GM21381 (cell line): ENCODE data around the gene SLC39A11.
A peak's percentile ranks its signal among the peaks of the same experiment; 100 is the strongest.
"Not testable (repeated sequence)": the region's sequence is repeated elsewhere in the genome, so short reads cannot be mapped to it uniquely, and the experiment has no call there.

Experiments
- ATAC-seq: cut with Tn5 transposase; IDR thresholded peaks from one replicate; pipeline ENCODE4 v1.9.1; 2021; ENCODE audit warnings: mild to moderate bottlenecking, moderate library complexity; ENCODE audit not compliant: unreplicated experiment

SLC39A11 gene

GRCh38 chr17:72726936-72727335 is 365.6 kb downstream of the SLC39A11 start:
- ATAC-seq: peak; percentile 93

DNA sequence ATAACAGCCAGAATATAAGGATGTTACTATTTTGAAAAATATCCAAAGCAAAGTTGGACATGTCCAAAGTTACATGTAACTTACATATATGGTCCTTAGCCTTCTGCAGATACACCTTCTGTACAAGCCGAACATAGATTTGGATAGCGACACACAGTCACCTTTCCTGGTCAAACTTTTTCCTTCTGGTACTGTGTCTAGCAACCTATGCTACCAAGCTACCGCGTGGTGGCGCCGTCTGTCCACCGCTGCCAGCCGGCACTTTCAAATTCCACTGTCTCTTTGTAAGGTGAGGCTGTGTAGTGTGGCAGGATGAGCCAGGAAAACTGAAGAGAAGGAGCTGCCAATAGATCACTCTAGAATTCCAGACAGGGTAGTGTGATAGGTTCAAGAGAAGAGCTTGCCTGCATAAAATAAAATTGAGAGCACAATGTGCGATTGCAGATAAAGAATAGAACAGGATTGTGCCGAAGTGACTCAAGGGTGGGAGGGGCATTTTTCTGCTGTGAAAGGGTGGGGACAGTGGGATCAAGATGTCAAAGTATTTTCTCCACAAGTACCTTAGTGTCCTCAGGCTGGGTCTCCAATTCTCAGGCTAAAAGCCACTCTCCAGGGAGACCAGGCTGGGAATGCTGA is 366.9 kb downstream of the SLC39A11 start:
- ATAC-seq: peak; percentile 32

DNA sequence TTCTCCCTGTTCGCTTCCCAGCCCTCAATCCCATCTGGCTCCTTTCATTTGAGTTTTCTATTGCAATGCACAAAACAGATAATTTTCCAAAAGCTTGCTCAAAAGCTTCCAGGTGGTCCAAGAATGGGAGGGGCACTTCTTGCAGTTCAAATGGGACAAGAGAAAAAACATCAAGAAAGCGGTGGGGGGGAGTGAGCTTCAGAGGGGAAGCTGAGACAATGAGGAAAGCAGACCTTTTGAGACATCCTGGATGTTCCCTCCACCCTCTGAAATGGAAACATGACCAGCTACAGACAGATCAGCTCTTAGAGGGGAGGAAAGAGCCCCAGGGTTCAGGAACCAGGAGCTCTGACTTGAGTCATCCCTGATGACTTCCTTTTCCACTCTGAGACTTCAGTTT is 368.2 kb downstream of the SLC39A11 start:
- ATAC-seq: no peak

DNA sequence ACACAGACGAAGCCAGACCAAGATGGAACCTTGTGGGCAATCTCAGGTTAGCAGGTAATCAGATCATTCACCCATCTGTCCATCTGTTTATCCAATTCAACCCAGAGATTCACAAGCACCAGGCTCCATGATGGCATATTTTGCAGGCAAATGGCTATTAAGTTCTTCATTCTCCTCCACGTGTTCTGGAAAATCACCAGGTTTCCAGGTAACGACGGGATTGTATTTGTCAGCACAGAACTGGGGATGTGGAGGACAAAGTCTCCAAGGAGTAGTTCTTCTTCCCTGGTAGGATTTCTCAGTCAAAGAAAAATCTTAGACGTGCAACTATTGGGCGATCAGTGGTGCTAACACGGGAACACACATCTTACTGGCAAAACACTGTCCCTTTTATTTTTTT is 368.8 kb downstream of the SLC39A11 start:
- no peak for ATAC-seq

GRCh38 chr17:72720494-72720825 is 372.0 kb downstream of the SLC39A11 start:
- ATAC-seq: no peak

DNA sequence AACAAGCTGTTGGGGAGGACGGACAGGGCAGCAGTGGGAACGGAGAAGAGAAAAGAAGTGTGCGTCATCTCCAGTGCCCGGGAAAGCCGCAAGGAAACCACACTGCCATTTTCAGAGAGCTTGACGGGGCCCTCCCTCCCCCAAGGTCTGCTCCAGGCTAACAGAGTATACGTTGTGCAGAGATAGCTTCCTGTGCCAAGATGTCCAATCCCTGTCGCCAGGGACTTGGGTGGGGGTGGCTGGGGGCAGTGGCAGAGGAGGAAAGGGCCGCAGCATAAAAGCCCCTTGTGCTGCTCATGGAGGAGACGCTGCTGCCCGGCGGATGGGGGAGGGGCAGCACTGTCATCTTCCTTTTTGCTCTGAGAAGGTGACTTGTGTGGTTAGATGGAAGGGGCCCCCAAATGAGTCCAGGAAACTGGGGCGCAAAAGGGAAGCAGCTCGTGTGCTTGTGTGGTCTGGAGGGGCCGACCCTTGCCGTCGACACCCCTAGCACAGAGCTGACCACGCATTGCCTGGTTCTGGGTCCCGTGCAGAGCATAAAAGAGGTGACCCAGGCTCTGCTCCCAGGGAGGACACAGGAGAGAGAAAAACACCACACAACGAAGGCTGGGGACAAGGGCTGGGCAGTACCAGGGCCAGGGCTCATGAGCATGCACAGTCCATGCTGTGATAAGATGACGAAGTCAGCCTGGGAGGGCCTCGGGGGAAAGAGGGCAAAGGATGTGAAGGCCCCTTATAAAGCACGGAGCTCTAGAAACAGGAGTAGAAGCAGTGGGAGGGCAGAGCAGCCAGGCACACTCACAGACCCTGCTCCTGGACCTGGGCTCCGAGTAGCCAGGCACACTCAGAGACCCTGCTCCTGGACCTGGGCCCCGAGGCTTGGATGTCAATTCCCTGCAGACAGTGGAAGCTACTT is 372.7 kb downstream of the SLC39A11 start:
- no peak for ATAC-seq

GRCh38 chr17:72719206-72719577 is 373.3 kb downstream of the SLC39A11 start:
- no peak for ATAC-seq

- ATAC-seq: no peak
These were observed 374.8 kb downstream of the SLC39A11 start for GRCh38 chr17:72717676-72718075.

DNA sequence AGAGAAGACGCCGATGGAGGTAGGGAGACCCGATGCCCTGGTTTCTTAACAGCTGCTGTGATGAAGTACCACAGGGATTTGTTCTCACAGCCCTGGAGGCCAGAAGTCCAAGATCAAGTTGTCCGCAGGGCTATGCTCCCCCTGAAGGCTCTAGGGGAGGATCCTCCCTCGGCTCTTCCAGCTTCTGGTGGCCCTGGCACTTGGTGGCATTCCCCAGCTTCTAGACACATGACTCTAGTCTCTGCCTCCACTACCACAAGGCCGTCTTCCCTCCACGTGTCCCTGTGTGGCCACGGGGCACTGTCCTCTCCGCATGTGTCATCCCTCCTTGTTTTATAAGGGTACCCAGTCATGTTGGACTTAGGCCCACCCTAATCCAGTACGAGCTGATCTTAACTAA is 375.2 kb downstream of the SLC39A11 start:
- ATAC-seq: no peak

GRCh38 chr17:72715906-72716572 is 376.4 kb downstream of the SLC39A11 start:
- no peak for ATAC-seq

DNA sequence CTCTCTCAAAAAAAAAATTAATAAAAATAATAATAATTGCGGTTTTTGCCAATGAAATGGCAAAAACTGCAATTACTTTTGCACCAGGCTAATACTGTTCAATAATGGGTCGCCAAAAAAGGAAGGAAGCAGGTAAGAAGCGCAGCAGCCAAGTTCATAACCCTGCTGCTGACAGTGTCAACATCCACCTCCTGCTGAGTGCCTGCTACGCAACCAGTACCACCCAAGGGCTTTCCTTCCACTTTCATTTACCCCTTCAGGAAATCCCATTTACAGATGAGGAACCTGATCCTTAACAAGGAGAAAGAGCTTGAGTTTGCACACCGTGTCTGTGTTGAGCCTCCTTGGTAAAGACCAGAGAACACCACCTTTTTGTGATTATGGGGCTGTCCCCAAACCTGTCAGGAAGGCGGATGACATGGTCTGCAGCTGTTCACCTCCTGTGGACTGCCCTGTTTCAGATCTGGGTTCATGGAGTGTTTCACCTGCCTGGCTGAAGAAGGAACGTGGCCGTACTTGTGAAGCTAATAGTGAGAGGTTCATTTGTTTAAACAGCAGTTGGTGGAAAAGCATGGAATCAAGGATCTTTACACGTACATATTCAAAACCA is 378.0 kb downstream of the SLC39A11 start:
- no peak for ATAC-seq

GRCh38 chr17:72713701-72714100 is 378.8 kb downstream of the SLC39A11 start:
- no peak for ATAC-seq

DNA sequence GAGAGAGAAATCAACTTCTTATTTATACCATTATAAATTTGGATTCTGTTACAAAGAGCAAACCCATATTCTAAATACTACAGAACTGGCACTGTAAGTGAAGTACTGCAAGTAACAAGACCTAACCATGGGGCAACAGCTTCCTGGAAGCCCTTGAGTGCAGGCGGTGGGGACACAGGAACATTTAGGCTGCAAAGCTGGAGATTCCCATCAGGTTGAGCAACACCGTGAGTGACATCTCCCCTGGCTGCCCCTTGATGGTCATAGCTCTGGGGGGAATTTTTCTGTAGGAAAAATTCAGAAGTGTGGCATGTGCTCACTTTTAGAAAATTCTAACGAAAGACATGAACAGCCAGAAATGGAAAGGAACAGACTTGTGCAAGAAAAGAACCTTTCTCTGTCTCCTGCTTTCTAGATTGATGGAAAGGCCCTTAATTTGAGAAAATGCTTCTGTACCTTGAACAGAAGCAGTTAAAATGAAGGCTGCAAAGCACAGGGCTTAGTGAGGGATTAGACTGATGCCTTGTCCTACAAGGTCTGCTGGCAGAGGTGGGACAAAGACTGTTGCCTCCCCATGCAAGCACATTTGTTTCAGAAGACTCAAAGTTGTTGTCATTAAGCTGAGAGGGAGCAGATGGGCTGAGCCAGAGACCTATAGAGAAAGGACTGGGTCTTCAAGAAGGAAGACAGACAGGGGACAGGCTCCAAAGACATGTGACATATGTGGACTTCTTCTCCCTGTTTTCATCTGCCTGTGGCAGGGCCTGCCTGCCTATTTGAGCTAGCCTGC is 380.8 kb downstream of the SLC39A11 start:
- ATAC-seq: no peak

DNA sequence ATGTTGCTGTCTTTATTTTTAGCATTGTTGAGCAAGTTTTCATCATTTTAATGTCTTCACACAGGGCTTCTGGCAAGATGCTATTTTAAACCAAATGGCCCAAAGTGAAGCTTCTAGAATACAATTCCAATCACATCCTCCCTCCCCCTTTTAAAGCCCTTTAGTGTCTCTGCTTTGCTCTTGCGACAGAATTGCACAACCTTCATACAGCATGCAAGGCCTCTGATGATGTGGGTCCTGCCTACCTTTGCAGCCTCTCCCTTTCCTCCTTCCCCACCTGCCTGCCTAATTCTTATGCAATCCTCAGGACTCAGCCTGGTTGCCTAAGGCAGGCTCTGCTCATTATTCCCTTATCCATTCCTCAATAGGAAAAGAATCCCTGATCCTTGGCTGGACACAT is 381.7 kb downstream of the SLC39A11 start:
- no peak for ATAC-seq

DNA sequence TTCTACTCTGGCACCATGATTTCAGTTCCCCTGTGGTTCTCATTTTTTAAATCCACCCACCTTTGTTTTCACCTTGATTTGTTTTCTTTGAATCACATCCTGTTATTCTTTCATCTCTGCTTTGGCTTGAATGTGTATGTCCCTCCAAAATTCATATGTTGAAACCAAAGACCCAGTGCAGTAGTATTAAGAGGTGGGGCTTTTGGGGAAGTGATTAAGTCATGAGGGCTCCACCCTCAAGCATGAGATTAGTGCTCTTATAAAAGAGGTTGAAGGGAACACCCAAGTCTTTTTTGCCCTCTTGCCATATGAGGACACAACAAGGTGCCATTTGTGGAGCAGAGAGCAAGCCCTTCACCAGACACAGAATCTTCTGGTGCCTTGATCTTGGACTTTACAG is 382.3 kb downstream of the SLC39A11 start:
- no peak for ATAC-seq

DNA sequence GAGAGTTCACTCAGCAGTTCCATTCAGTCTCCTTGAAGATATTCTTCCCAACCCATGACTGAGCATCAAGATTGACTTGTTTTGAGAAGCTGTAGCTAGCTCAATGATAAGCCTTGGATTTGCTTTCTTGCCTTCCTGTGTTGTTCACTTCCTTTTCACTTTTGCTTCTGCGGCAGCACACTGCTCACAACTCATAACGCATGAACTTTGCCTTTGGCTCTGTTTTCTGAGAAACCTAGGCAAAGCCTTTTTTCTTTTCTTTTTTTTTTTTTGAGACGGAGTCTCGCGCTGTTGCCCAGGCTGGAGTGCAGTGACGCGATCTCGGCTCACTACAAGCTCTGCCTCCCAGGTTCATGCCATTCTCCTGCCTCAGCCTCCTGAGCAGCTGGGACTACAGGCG is 383.8 kb downstream of the SLC39A11 start:
- not testable (repeated sequence) for ATAC-seq

DNA sequence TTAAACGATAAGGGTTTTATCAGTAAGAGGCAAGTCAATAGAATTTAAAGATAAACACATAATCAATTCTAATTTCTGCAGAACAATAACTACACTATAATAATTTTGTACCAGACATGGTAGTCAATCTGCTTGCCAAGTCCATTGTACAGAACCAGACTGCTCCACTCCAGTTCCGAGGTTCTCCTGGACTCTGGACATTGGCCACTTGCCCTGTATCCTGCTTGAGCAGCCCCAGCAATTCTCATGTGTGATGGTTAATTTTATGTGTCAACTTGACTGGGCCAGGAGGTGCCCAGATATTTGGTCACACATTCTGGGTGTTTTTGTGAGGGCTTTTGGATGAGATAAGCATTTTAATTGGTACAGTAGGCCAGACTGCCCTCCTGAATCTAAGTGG is 384.6 kb downstream of the SLC39A11 start:
- no peak for ATAC-seq

DNA sequence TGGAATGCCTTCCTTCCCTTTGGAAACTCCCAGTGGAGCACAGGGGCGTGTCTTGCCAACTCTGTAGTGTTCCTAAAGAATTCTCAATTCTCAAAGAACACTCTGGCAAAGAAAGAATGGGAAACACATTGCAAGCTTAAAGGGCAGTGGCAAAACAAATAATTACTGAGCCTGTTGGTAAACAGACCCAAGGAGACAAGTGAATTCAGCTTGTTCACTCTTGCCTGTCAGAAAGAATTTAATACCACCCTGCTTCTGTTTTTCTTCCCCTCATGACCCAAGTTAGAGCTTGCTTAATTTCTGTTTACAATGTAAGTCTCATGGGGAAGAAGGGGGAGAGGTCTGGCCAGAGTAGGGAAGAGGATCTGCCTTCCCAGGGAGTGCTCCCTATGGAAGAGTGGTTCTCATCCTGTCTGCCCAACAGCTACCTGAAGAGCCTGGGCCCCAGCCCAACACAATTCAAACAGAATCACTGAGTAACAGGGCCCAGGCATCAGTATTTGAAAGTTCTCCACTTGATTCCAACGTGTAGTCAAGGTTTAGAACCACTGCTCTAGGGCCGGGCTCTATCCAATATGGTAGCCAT is 386.0 kb downstream of the SLC39A11 start:
- ATAC-seq: no peak

- ATAC-seq: peak; percentile 78
These were observed 386.5 kb downstream of the SLC39A11 start for GRCh38 chr17:72705905-72706395.

GRCh38 chr17:72702998-72703397 is 389.5 kb downstream of the SLC39A11 start:
- ATAC-seq: no peak
